HEK293T (cell line): Measurements from ENCODE around the gene PRSS3.
"Not testable (repeated sequence)": the region's sequence is repeated elsewhere in the genome, so short reads cannot be mapped to it uniquely, and the experiment has no call there.

Source experiments
- CTCF ChIA-PET: fragments of 350-600 bp; formaldehyde crosslinking; extraction: SDS; loops from one replicate; lab custom pipeline; 2021; ENCODE audit warnings: antibody characterized with exemption, inconsistent platforms; lab: Yijun Ruan, JAX
- POLR2A ChIA-PET: fragments of 350-600 bp; formaldehyde crosslinking; extraction: SDS; loops from one replicate; lab custom pipeline; 2020; ENCODE audit warnings: antibody characterized with exemption, inconsistent platforms; lab: Yijun Ruan, JAX
- DNase-seq: peaks from one replicate; pipeline ENCODE4 v3.0.0; 2012; ENCODE audit warnings: mixed read lengths; ENCODE audit errors: extremely low spot score
- ARNT ChIP-seq: fragments of 450-650 bp; IDR thresholded peaks from 2 replicates; pipeline ENCODE4 v1.6.1; 2017; ENCODE audit warnings: mild to moderate bottlenecking
- BHLHE40 ChIP-seq: fragments of 450-650 bp; IDR thresholded peaks from 2 replicates; pipeline ENCODE4 v1.6.1; 2016; ENCODE audit warnings: mild to moderate bottlenecking, moderate library complexity, borderline replicate concordance
- CTBP1 ChIP-seq: fragments of 450-650 bp; IDR thresholded peaks from 2 replicates; pipeline ENCODE4 v1.6.1; 2016; ENCODE audit warnings: borderline replicate concordance
- ELF4 ChIP-seq: fragments of 450-650 bp; IDR thresholded peaks from 2 replicates; pipeline ENCODE4 v1.6.1; 2017; ENCODE audit warnings: antibody characterized with exemption
- FOXA1 ChIP-seq: fragments of 450-650 bp; IDR thresholded peaks from 2 replicates; pipeline ENCODE4 v1.6.1; 2016; ENCODE audit warnings: mild to moderate bottlenecking
- FOXK2 ChIP-seq: fragments of 450-650 bp; IDR thresholded peaks from 2 replicates; pipeline ENCODE4 v1.6.1; 2016; ENCODE audit warnings: mild to moderate bottlenecking
- FOXM1 ChIP-seq: fragments of 450-650 bp; IDR thresholded peaks from 2 replicates; pipeline ENCODE4 v1.6.1; 2017; ENCODE audit warnings: mild to moderate bottlenecking, borderline replicate concordance
- HDGF ChIP-seq: fragments of 450-650 bp; IDR thresholded peaks from 2 replicates; pipeline ENCODE4 v1.6.1; 2017; ENCODE audit warnings: antibody characterized with exemption, borderline replicate concordance
- L3MBTL2 ChIP-seq: fragments of 450-650 bp; conservative IDR thresholded peaks from 2 replicates; pipeline ENCODE4 v1.6.1; 2016; ENCODE audit warnings: mild to moderate bottlenecking
- LEF1 ChIP-seq: fragments of 450-650 bp; IDR thresholded peaks from 2 replicates; pipeline ENCODE4 v1.6.1; 2017; ENCODE audit warnings: mild to moderate bottlenecking, borderline replicate concordance
- NFRKB ChIP-seq: fragments of 450-650 bp; IDR thresholded peaks from 2 replicates; pipeline ENCODE4 v1.6.1; 2016; ENCODE audit warnings: mild to moderate bottlenecking, moderate library complexity
- SP1 ChIP-seq: fragments of 450-650 bp; IDR thresholded peaks from 2 replicates; pipeline ENCODE4 v1.6.1; 2017
- SUZ12 ChIP-seq: fragments of 450-650 bp; IDR thresholded peaks from 2 replicates; pipeline ENCODE4 v1.6.1; 2016; ENCODE audit warnings: mild to moderate bottlenecking
- TARDBP ChIP-seq: fragments of 450-650 bp; IDR thresholded peaks from 2 replicates; pipeline ENCODE4 v1.6.1; 2016
- ZNF384 ChIP-seq: fragments of 450-650 bp; IDR thresholded peaks from 2 replicates; pipeline ENCODE4 v1.6.1; 2016
- TF ChIP-seq, protein P1 (sequence below): fragments of 450-650 bp; IDR thresholded peaks from 2 replicates; pipeline ENCODE4 v1.6.1; 2016

Gene PRSS3

GRCh38 chr9:33795281-33795680 lies at the start of gene PRSS3:
Gene PRSS3, plus strand, starts transcription at chr9:33795561. Its CDS starts 13 bp downstream, at chr9:33795574.
- TF ChIP-seq SUZ12 (no peak), BHLHE40 (no peak), SP1 (no peak), HDGF (no peak), CTBP1 (no peak)
- ChIA-PET POLR2A (no interaction called here), CTCF (no interaction called here)
- no peak for DNase-seq

DNA sequence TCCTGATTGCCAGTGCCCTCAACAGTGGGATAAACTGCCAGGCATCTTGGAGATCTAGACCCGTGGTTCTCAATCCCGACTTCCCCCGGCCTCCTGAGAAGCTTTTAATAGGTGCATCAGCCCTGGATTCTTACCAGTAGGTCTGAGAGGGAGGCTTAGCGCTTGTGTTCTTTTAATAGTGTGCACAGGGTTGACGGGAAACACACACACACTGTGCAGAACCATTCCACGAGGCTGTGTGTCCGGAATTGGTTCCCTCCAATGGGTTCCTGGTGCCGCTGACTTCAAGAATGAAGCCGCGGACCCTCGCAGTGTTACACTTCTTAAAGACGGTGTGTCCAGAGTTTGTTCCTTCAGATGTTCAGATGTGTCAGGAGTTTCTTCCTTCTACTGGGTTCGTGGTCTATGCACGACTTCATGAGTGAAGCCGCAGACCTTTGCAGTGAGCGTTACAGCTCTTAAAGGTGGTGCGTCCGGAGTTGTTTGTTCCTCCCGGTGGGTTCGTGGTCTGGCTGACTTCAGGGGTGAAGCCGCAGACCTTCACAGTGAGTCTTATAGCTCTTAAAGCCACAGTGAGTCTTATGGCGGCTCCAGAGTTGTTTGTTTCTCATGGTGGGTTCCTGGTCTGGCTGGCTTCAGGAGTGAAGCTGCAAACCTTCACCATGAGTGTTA lies 46.6 kb upstream of the PRSS3 start:
- TF ChIP-seq LEF1 (no peak), CTBP1 (no peak), SUZ12 (no peak), FOXK2 (no peak), FOXM1 (no peak), ELF4 (no peak), ZNF384 (no peak), FOXA1 (no peak), SP1 (no peak), NFRKB (no peak), BHLHE40 (no peak), HDGF (no peak)
- TF ChIP-seq, protein P1, sequence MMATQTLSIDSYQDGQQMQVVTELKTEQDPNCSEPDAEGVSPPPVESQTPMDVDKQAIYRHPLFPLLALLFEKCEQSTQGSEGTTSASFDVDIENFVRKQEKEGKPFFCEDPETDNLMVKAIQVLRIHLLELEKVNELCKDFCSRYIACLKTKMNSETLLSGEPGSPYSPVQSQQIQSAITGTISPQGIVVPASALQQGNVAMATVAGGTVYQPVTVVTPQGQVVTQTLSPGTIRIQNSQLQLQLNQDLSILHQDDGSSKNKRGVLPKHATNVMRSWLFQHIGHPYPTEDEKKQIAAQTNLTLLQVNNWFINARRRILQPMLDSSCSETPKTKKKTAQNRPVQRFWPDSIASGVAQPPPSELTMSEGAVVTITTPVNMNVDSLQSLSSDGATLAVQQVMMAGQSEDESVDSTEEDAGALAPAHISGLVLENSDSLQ: no peak
- POLR2A ChIA-PET: no interaction called here
- CTCF ChIA-PET: no interaction called here
- no peak for DNase-seq

- DNase-seq, CTCF ChIA-PET, POLR2A ChIA-PET: not testable (repeated sequence)
Measured at GRCh38 chr9:33749305-33749654, 46.1 kb upstream of the PRSS3 start.

DNA sequence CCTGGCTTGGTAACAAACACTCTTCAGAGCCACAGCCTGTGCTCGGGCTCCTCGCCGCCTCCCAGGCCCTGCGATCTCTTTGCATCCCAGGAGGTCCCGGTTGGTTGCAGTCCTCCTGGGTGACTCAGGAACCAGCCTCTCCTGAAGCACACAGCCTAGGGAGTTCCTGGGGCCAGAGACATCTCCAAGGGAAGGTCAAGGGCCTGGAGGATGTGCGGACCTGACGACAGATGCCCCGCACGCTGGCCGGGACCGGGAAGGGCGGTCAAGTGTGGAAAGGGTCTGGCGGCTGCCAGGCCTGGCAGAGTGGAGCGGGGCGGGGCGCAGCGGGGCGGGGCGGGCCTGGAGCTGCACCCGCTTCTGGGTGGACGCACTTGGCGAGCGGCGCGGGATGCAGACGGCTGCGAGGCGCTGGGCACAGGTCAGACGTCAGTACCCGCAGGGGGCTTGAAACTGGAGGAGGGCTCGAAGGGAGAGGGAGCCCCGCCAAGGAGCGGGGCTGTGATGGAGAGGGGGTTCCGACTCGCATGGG lies 45.0 kb upstream of the PRSS3 start:
- POLR2A ChIA-PET: no interaction called here
- TF ChIP-seq FOXA1 (no peak), NFRKB (no peak), LEF1 (no peak), ELF4 (no peak), ZNF384 (no peak), HDGF (no peak)
- no peak for DNase-seq
- CTCF ChIA-PET: no interaction called here

DNA sequence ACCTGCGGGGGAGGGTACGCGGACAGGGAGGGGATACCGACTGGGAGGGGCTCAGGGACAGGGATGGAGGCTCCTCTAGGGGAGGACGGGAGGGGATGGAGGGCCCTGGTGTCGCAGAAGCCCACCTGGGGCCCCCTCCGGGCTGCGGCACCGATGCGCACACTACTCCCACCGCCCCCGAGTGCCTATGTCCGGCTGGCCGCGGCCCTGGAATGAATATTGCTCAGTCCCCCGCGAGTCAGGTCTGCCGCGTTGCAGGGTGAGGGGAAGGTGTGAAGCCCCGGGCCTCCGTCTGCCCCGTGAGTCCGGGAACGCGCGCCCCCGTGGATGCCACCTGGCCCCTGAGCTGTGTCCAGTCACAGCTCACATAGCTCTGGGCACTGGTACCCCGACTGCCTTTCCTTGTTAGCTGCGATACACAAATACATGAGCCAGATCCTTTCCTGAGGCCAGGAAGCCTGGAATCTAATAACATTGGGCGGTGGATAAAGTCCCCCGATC lies 44.5 kb upstream of the PRSS3 start:
- ChIA-PET POLR2A (no interaction called here), CTCF (no interaction called here)
- DNase-seq: no peak
- TF ChIP-seq FOXK2 (no peak), SUZ12 (no peak), TARDBP (no peak), NFRKB (no peak), SP1 (no peak), LEF1 (no peak), ARNT (no peak), BHLHE40 (no peak), FOXM1 (no peak), CTBP1 (no peak), L3MBTL2 (no peak), FOXA1 (no peak), HDGF (no peak), ZNF384 (no peak), ELF4 (no peak)
- TF ChIP-seq, protein P1: no peak

DNA sequence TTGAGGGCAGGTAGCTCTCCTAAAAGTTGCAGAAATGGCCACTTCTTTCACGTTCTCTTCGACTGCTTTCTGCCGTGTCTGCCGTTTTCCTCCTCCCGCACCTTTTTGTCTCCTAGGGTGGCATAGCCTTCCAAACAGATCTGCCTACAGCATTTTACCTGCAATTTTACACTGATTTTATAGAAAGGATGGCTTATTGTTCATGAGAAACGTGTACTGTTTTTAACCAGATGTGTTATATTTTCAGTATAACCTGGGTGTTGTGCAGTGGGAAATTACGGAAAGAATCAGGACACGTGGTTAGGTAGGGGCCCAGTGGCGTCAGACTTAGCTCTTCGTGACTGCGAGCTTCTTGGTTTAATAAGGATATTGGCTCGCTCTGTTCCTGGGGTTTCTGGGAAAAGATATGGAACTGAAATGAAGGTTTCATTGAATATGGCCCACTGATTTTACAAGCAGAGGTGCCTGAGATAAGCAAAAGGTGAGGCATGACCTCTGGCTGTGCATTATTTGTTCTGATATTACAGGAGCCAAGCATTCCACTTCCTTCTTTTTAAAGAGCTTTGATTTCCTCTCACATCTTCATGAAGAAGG lies 43.7 kb upstream of the PRSS3 start:
- ChIA-PET POLR2A (no interaction called here), CTCF (no interaction called here)
- DNase-seq: no peak
- TF ChIP-seq L3MBTL2: no peak
- no peak for TF ChIP-seq LEF1
- TF ChIP-seq, protein P1: no peak
- TF ChIP-seq ARNT: no peak
- TF ChIP-seq CTBP1: no peak
- no peak for TF ChIP-seq SP1
